ENCODE measurements around the gene GRK4. TPM values are rescaled to one million over a fixed set of nuclear protein-coding genes. Genes with fewer than 3 reads are reported as not detected.

Gene GRK4
- total RNA-seq, 1 donor from 2014 or later: 12.0 TPM

GRCh38 chr4:2964706-2965258, 1.4 kb downstream of the GRK4 start:
- no peaks in the 10 kb centered on the region for H3K9me3 Mint-ChIP-seq (ENCODE audit: low read depth)
- H3K4me3 Mint-ChIP-seq (ENCODE audit: unreplicated experiment): peak overlapping the region; percentile 92
- H3K4me1 Mint-ChIP-seq (ENCODE audit: low read depth): peaks cover 28% of the 10 kb centered on the region
- H3K27me3 Mint-ChIP-seq (ENCODE audit: low read depth): no peaks in the 10 kb centered on the region
- DNase-seq (ENCODE audit: low spot score): no peak
- peak overlapping the region; percentile 78 for H3K27ac Mint-ChIP-seq (ENCODE audit: unreplicated experiment)
- TF ChIP-seq, protein P1, sequence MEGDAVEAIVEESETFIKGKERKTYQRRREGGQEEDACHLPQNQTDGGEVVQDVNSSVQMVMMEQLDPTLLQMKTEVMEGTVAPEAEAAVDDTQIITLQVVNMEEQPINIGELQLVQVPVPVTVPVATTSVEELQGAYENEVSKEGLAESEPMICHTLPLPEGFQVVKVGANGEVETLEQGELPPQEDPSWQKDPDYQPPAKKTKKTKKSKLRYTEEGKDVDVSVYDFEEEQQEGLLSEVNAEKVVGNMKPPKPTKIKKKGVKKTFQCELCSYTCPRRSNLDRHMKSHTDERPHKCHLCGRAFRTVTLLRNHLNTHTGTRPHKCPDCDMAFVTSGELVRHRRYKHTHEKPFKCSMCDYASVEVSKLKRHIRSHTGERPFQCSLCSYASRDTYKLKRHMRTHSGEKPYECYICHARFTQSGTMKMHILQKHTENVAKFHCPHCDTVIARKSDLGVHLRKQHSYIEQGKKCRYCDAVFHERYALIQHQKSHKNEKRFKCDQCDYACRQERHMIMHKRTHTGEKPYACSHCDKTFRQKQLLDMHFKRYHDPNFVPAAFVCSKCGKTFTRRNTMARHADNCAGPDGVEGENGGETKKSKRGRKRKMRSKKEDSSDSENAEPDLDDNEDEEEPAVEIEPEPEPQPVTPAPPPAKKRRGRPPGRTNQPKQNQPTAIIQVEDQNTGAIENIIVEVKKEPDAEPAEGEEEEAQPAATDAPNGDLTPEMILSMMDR (IDR thresholded peaks at IDR 0.05): no peak
- no peaks in the 10 kb centered on the region for H3K36me3 Mint-ChIP-seq (ENCODE audit: low read depth)

- Mint-ChIP-seq H3K36me3 (ENCODE audit: low read depth) (no peaks in the 10 kb centered on the region), H3K27me3 (ENCODE audit: low read depth) (no peaks in the 10 kb centered on the region), H3K9me3 (ENCODE audit: low read depth) (no peaks in the 10 kb centered on the region), H3K27ac (ENCODE audit: unreplicated experiment) (no peak overlapping the region), H3K4me1 (ENCODE audit: low read depth) (peaks cover 28% of the 10 kb centered on the region), H3K4me3 (ENCODE audit: unreplicated experiment) (peak overlapping the region; percentile 51)
- DNase-seq (ENCODE audit: low spot score): no peak
- TF ChIP-seq, protein P1 (IDR thresholded peaks at IDR 0.05): no peak
Measured at GRCh38 chr4:2965262-2965661, 1.9 kb downstream of the GRK4 start.

- no peaks in the 10 kb centered on the region for H3K36me3 Mint-ChIP-seq (ENCODE audit: low read depth)
- H3K9me3 Mint-ChIP-seq (ENCODE audit: low read depth): no peaks in the 10 kb centered on the region
- peaks cover 16% of the 10 kb centered on the region for H3K4me1 Mint-ChIP-seq (ENCODE audit: low read depth)
- no peak for DNase-seq (ENCODE audit: low spot score)
- no peak overlapping the region for H3K27ac Mint-ChIP-seq (ENCODE audit: unreplicated experiment)
- TF ChIP-seq, protein P1 (IDR thresholded peaks at IDR 0.05): no peak
- H3K27me3 Mint-ChIP-seq (ENCODE audit: low read depth): no peaks in the 10 kb centered on the region
- H3K4me3 Mint-ChIP-seq (ENCODE audit: unreplicated experiment): no peak overlapping the region
Measured at GRCh38 chr4:2968381-2968780, 5.0 kb downstream of the GRK4 start.

- TF ChIP-seq, protein P1 (IDR thresholded peaks at IDR 0.05): no peak
- Mint-ChIP-seq H3K4me3 (ENCODE audit: unreplicated experiment) (no peak overlapping the region), H3K27ac (ENCODE audit: unreplicated experiment) (no peak overlapping the region)
Measured at GRCh38 chr4:2971275-2971674, 7.9 kb downstream of the GRK4 start.

GRCh38 chr4:2977211-2978088, 14.1 kb downstream of the GRK4 start:
- Mint-ChIP-seq H3K9me3 (ENCODE audit: low read depth) (no peaks in the 10 kb centered on the region), H3K4me3 (ENCODE audit: unreplicated experiment) (no peak overlapping the region), H3K4me1 (ENCODE audit: low read depth) (peaks cover 13% of the 10 kb centered on the region), H3K36me3 (ENCODE audit: low read depth) (peaks cover 1% of the 10 kb centered on the region), H3K27ac (ENCODE audit: unreplicated experiment) (peak overlapping the region; percentile 87), H3K27me3 (ENCODE audit: low read depth) (no peaks in the 10 kb centered on the region)
- no peak for DNase-seq (ENCODE audit: low spot score)
- TF ChIP-seq, protein P1 (IDR thresholded peaks at IDR 0.05): no peak

More at GRCh38 chr4:2971275-2971674, 7.9 kb downstream of the GRK4 start:
- Mint-ChIP-seq H3K27me3 (ENCODE audit: low read depth) (no peaks in the 10 kb centered on the region), H3K4me1 (ENCODE audit: low read depth) (peaks cover 3% of the 10 kb centered on the region), H3K36me3 (ENCODE audit: low read depth) (peaks cover 1% of the 10 kb centered on the region), H3K9me3 (ENCODE audit: low read depth) (no peaks in the 10 kb centered on the region)
- no peak for DNase-seq (ENCODE audit: low spot score)
